ENCODE measurements around the gene FABP2. TPM values are rescaled to one million over a fixed set of nuclear protein-coding genes. Genes with fewer than 3 reads are reported as not detected.

Gene FABP2
- total RNA-seq, 1 experiment from 2014 or later = not detected

DNA sequence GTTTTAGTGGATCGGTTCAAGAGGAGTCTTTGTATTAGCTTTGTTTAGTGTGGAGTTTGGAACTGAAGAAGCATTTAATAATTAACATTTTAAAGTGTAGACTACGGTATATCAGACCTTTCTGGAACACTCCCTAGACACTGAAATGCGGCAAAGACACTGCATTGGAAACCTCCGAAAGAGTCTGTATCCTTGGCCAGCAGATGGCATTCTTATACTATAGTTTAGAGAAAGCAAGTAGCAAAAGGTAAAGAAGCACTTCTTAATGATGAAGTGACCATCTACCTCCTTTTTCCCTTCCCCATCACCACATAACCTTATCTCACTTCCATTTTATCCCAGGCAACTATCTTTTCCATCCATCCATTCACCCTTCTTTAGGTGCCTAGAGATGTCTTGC, 7.6 kb downstream of the FABP2 start:
- DNase-seq (ENCODE audit: low spot score) = peak; percentile 53
- no peak overlapping the region for H3K27ac ChIP-seq (ENCODE audit: low read depth, low read length, poor library complexity, severe bottlenecking)
- no peaks in the 10 kb centered on the region for H3K36me3 ChIP-seq (ENCODE audit: insufficient read depth, low read length, poor library complexity, severe bottlenecking)
- H3K27me3 ChIP-seq (replicated peaks; ENCODE audit: insufficient read depth, low read depth, low read length, poor library complexity) = no peaks in the 10 kb centered on the region
- H3K4me3 ChIP-seq (ENCODE audit: low read depth, low read length, poor library complexity, severe bottlenecking) = no peak overlapping the region
- H3K4me1 ChIP-seq (ENCODE audit: insufficient read depth, low read length, poor library complexity, severe bottlenecking) = no peaks in the 10 kb centered on the region
- intact Hi-C loops (cut with micrococcal nuclease; ENCODE audit: unreplicated experiment) = loop anchor here (1.0 kb wide), 1 partner anchor 313 kb away; no protein-coding TSS in a partner anchor
- H3K9me3 ChIP-seq (ENCODE audit: low read depth, low read length, poor library complexity, severe bottlenecking) = no peaks in the 10 kb centered on the region
- CTCF ChIA-PET = no interaction called here
- POLR2A ChIA-PET (ENCODE audit: low non-redundant PET) = no interaction called here
- BruUV-seq (replicated peaks) = no TSS peak
- no peak for TF ChIP-seq EZH2 (IDR thresholded peaks at IDR 0.05; ENCODE audit: borderline replicate concordance, low read depth, low read length, poor library complexity, severe bottlenecking)
- TF ChIP-seq, protein P1, sequence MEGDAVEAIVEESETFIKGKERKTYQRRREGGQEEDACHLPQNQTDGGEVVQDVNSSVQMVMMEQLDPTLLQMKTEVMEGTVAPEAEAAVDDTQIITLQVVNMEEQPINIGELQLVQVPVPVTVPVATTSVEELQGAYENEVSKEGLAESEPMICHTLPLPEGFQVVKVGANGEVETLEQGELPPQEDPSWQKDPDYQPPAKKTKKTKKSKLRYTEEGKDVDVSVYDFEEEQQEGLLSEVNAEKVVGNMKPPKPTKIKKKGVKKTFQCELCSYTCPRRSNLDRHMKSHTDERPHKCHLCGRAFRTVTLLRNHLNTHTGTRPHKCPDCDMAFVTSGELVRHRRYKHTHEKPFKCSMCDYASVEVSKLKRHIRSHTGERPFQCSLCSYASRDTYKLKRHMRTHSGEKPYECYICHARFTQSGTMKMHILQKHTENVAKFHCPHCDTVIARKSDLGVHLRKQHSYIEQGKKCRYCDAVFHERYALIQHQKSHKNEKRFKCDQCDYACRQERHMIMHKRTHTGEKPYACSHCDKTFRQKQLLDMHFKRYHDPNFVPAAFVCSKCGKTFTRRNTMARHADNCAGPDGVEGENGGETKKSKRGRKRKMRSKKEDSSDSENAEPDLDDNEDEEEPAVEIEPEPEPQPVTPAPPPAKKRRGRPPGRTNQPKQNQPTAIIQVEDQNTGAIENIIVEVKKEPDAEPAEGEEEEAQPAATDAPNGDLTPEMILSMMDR (conservative IDR thresholded peaks at IDR 0.05; ENCODE audit: low read depth, low read length) = peak; percentile 54

GRCh38 chr4:119313237-119313636, 8.7 kb downstream of the FABP2 start:
- DNase-seq (ENCODE audit: low spot score) = no peak
- BruUV-seq (replicated peaks) = no TSS peak
- no peak for TF ChIP-seq EZH2 (IDR thresholded peaks at IDR 0.05; ENCODE audit: borderline replicate concordance, low read depth, low read length, poor library complexity, severe bottlenecking)
- TF ChIP-seq, protein P1 (conservative IDR thresholded peaks at IDR 0.05; ENCODE audit: low read depth, low read length) = no peak
- ChIA-PET POLR2A (ENCODE audit: low non-redundant PET) (interaction anchor here (0.6 kb wide), 1 partner anchor 37 kb away, joined by 6 read pairs; no protein-coding TSS in a partner anchor), CTCF (no interaction called here)
- H3K36me3 ChIP-seq (ENCODE audit: insufficient read depth, low read length, poor library complexity, severe bottlenecking) = no peaks in the 10 kb centered on the region
- no peak overlapping the region for H3K27ac ChIP-seq (ENCODE audit: low read depth, low read length, poor library complexity, severe bottlenecking)
- H3K4me3 ChIP-seq (ENCODE audit: low read depth, low read length, poor library complexity, severe bottlenecking) = no peak overlapping the region
- H3K9me3 ChIP-seq (ENCODE audit: low read depth, low read length, poor library complexity, severe bottlenecking) = no peaks in the 10 kb centered on the region
- intact Hi-C loops (cut with micrococcal nuclease; ENCODE audit: unreplicated experiment) = no loop called here
- no peaks in the 10 kb centered on the region for H3K27me3 ChIP-seq (replicated peaks; ENCODE audit: insufficient read depth, low read depth, low read length, poor library complexity)
- no peaks in the 10 kb centered on the region for H3K4me1 ChIP-seq (ENCODE audit: insufficient read depth, low read length, poor library complexity, severe bottlenecking)

GRCh38 chr4:119310826-119311225, 11.1 kb downstream of the FABP2 start:
- no TSS peak for BruUV-seq (replicated peaks)
- intact Hi-C loops (cut with micrococcal nuclease; ENCODE audit: unreplicated experiment) = no loop called here
- DNase-seq (ENCODE audit: low spot score) = no peak
- H3K27me3 ChIP-seq (replicated peaks; ENCODE audit: insufficient read depth, low read depth, low read length, poor library complexity) = no peaks in the 10 kb centered on the region
- no peaks in the 10 kb centered on the region for H3K36me3 ChIP-seq (ENCODE audit: insufficient read depth, low read length, poor library complexity, severe bottlenecking)
- H3K4me1 ChIP-seq (ENCODE audit: insufficient read depth, low read length, poor library complexity, severe bottlenecking) = no peaks in the 10 kb centered on the region
- no peak overlapping the region for H3K4me3 ChIP-seq (ENCODE audit: low read depth, low read length, poor library complexity, severe bottlenecking)
- ChIA-PET CTCF (no interaction called here), POLR2A (ENCODE audit: low non-redundant PET) (no interaction called here)
- H3K27ac ChIP-seq (ENCODE audit: low read depth, low read length, poor library complexity, severe bottlenecking) = no peak overlapping the region
- H3K9me3 ChIP-seq (ENCODE audit: low read depth, low read length, poor library complexity, severe bottlenecking) = no peaks in the 10 kb centered on the region
- TF ChIP-seq EZH2 (IDR thresholded peaks at IDR 0.05; ENCODE audit: borderline replicate concordance, low read depth, low read length, poor library complexity, severe bottlenecking) = no peak
- TF ChIP-seq, protein P1 (conservative IDR thresholded peaks at IDR 0.05; ENCODE audit: low read depth, low read length) = no peak

Measured in A673 (cell line).